Right forelimb (tissue), 1 donor: Measurements from ENCODE around the gene WDR54.
"Not testable (repeated sequence)": the region's sequence is repeated elsewhere in the genome, so short reads cannot be mapped to it uniquely, and the experiment has no call there.

ENCODE experiments used
- DNase-seq: peaks from one replicate; pipeline ENCODE4 v3.0.0-alpha.2; 2018

The WDR54 gene

GRCh38 chr2:74430502-74430901 lies 9.0 kb downstream of the WDR54 start:
- DNase-seq, result no peak

GRCh38 chr2:74436111-74436805 lies 14.7 kb downstream of the WDR54 start:
- no peak for DNase-seq

- no peak for DNase-seq
Observed at GRCh38 chr2:74436848-74437695, 15.5 kb downstream of the WDR54 start.

- no peak for DNase-seq
Observed at GRCh38 chr2:74438248-74438647, 16.7 kb downstream of the WDR54 start.

GRCh38 chr2:74439373-74439772 lies 17.8 kb downstream of the WDR54 start:
- no peak for DNase-seq

GRCh38 chr2:74439803-74440377 lies 18.4 kb downstream of the WDR54 start:
- DNase-seq, result peak; percentile 91

GRCh38 chr2:74440378-74441169 lies 19.0 kb downstream of the WDR54 start:
- DNase-seq, result peak; percentile 96

GRCh38 chr2:74441170-74441689 lies 19.7 kb downstream of the WDR54 start:
- no peak for DNase-seq

GRCh38 chr2:74441690-74442482 lies 20.4 kb downstream of the WDR54 start, which contains the start of gene RTKN:
Gene RTKN (minus strand): TSS chr2:74441937. CDS start chr2:74441816, 121 bp downstream.
- DNase-seq, result no peak

- DNase-seq, result not testable (repeated sequence)
Observed at GRCh38 chr2:74442483-74443297, 21.2 kb downstream of the WDR54 start.

- DNase-seq, result no peak
Observed at GRCh38 chr2:74444498-74445318, 23.2 kb downstream of the WDR54 start.

- DNase-seq, result no peak
Observed at GRCh38 chr2:74447230-74447999, 25.9 kb downstream of the WDR54 start.

- DNase-seq, result no peak
Observed at GRCh38 chr2:74448771-74449170, 27.2 kb downstream of the WDR54 start.

- no peak for DNase-seq
Observed at GRCh38 chr2:74450570-74451190, 29.1 kb downstream of the WDR54 start.

- peak; percentile 97 for DNase-seq
Observed at GRCh38 chr2:74454654-74455511, 33.4 kb downstream of the WDR54 start, which contains the start of gene INO80B. Gene INO80B (plus strand): TSS chr2:74455087. CDS start chr2:74455117, 30 bp downstream.

- no peak for DNase-seq
Observed at GRCh38 chr2:74457129-74457548, 35.6 kb downstream of the WDR54 start.

GRCh38 chr2:74457549-74458131 lies 36.1 kb downstream of the WDR54 start:
- DNase-seq, result peak; percentile 81
